HG03439 (cell line): Measurements from ENCODE around the gene ZNF674.
"Not testable (repeated sequence)": the region's sequence is repeated elsewhere in the genome, so short reads cannot be mapped to it uniquely, and the experiment has no call there.

Source experiments
- ATAC-seq: cut with Tn5 transposase; IDR thresholded peaks from one replicate; pipeline ENCODE4 v1.9.1; 2021; ENCODE audit warnings: mild to moderate bottlenecking, moderate library complexity; ENCODE audit not compliant: unreplicated experiment

ZNF674 gene

DNA sequence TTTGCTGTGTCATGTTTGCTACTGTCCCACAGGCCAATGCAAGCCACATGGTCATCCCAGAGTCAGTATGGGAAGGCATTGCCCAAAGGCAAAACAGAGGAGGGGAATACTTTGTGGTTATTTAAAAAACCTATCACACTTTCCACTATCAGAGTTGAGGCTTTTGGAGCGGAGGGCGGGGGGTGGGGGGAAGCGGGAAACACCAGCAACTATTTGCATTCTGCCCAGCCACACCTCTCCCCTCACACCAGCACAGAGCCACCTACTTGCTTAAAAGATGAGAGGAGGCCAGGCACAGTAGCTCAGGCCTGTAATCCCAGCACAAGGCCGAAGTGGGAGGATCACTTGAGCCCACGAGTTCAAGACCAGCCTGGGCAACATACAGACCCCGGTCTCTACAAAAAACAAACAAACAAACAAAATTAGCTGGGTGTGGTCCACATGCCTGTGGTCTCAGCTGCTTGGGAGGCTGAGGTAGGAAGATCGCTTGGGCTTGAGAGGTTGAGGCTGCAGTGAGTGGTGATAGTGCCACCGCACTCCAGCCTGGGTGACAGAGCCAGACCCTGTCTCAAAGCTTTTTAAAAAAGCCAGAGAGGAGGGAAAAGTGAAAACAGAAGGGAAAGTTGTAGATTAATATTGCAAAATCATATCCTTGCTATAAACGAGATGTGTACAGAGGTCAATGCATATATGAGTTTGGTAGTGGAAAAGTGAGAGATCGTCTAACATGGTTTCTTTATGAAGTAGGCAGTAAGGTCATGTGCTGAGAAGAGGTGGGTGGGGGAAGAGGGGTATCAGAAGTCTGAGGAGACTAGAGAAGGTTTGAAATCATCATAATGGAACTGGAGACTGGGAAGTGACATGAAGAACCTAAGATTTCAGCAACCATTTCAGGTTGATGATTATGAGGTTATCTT lies 26.5 kb upstream of the ZNF674 start:
- no peak for ATAC-seq

DNA sequence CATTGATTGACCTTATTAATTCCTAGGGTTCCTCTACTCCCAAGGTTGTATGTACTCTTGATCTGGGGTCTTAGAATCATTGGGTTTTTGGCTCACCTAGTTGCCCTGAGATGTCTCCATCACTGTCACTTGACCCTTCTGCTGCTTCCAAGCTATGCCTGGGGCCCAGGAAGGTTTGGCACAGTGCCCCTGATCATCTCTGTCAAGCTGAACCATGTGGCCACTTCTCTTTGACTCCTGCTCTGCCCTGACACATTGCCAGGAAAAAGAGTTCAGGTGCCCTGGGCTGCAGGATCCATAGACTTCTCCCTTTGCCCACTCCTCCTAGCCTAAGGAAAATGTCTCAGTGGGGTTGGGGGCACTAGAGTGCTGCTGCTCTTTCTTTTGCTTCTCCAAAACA lies 24.4 kb upstream of the ZNF674 start:
- no peak for ATAC-seq

DNA sequence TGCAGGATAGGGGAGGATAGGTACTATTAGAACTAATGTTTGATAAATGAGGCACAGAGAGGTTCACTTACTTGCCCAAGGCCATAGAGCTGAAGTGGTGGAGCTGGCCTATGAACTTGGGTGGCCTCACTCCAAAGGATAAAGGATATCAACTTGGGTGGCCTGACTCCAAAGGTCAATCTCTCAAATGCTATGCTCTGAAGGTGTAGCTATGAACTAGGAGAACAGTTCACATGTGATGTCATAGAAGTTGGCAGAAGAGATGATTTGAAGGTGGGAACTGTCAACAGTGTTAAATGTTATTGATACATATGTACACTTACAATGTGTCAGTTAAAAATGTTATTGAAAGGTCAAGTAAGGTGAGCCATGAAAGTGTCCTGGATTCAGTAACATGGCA lies 22.2 kb upstream of the ZNF674 start:
- no peak for ATAC-seq

DNA sequence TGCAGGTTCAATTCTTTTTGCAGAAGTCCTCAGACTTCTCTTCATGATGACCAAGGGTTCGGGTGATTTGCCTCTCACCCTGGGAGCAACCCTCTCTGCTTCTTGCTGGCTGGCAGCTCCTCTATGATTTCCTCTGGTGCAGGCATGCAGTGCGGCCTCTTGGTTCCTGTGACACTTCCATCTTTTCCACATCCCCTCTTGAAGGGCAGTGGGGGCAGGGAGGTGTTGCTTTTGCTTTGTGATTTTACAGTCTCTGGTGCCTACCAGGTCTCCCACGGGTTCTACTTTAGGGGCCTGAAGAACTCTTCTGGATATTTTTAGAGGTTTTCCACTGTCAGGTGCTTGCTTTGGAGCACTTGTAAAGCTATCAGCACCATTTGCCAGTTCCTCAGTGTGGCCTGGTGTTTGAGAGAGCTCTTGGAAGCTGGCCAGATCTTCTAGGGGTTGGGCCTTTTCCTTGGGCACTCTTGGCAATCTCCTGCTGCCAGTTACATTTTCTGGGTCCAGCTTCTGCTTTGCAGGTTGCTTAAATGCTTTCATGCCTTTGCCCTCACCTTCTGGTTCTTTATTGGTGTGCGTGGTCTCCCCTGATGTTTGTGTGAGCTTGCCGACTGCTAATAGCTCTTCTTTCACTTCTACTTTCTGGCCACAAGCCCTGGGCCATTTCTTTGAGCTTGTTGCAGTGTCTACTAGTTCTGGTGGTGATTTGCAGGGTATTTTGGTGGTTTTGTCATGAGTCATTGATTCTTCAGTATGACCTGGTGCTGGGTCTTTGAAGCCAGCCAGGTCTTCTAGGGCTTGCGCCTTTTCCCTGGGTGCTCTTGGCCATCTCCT lies 16.8 kb upstream of the ZNF674 start:
- ATAC-seq = peak; percentile 98

DNA sequence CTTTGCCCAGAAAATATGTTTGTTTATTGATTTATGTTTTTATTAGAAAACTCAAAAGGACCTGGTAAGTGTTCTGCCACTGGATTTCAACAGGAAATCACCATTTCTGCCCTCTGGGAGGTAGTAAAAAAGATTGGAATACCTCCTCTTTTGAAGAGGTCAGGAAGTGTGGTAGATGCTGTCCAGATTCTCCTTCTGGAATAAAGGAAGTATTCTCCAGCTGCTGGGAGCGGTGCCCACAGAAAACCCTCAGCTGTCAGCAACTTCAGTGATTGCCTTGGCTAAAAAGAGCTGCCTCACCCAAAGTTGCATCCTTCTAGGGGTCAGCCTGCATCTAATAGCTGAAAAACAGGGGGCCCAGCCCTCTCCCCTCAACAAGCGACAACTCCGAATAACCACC lies 13.8 kb upstream of the ZNF674 start:
- ATAC-seq = no peak

DNA sequence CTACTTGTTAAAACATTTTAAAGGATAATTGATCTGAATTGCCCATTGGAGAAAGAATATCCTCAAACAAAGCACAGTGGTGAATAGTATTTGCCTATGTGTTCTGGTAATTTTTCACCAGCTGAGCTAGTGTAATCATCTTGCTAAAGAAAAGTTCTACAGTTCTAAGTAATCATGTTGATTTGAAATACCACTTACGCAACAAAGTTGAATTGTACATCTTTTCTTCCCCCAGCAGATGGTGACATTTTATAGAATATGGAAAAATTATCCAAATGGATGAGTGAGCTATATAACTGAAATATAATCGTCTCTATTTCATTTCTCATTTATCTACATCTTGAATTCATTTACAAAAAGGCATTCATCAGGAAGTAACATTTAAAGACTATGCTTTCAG lies 9.7 kb upstream of the ZNF674 start:
- no peak for ATAC-seq

DNA sequence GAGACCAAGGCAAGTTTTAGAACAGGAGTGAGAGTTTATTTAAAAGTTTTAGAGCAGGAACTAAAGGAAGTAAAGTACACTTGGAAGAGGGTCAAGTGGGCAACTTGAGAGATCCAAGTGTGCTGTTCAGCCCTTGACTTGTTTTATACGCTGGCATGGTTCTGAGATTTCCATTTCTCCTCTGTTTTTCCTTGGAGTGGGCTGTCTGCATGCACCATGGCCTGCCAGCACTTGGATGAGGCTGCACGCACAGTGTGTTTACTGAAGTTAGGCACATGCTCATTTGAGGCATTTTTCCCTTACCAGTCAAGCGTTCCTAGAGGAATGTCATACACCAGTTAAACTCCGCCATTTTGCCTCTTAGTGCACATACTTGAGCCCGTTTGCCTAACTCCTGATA lies 8.7 kb upstream of the ZNF674 start:
- ATAC-seq = no peak

DNA sequence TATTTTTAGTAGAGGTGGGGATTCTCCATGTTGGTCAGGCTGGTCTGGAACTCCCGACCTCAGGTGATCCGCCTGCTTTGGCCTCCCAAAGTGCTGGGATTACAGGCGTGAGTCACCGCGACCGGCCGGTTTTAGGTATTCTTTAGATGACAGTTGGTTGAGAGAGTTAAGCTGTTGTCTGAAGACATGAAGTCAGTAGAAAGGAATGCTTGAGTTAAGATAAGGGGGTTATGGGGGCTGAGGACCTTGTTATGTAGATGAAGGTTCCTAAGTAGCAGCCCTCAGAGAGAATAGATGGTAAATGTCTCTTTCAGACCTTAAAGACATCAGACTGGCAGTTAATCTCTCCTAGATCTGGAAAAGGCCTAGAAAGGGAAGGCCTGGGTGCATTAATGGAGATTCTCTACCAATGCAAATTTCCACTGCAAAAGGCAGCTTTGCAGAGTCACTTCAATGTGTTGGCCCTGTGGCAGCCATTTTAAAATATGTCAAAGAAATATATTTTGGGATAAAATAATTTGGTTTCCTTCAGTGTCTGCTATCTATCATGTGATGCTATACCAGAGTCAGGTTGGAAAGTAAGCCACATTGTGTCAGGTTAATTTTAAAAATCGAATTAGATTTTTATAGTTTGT lies 6.4 kb upstream of the ZNF674 start:
- ATAC-seq = no peak

DNA sequence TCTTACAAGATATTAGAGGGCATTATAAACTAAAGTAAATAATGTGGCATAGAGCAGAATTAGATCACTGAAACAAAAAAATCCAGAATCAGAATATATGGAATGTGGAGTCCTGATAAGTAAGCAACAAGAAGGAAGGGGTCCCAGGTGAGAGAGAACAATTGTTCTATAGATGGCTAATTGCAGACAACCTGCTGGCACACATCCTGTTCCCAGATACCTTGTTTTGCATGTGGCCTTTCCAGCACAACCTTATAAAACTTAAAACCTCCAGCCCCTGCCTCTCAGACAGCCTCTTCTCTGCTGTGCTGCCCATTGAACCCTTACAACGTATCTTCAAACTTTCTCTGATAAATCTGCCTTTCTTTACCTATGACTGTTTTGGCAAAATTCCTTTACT lies 4.7 kb upstream of the ZNF674 start:
- no peak for ATAC-seq

DNA sequence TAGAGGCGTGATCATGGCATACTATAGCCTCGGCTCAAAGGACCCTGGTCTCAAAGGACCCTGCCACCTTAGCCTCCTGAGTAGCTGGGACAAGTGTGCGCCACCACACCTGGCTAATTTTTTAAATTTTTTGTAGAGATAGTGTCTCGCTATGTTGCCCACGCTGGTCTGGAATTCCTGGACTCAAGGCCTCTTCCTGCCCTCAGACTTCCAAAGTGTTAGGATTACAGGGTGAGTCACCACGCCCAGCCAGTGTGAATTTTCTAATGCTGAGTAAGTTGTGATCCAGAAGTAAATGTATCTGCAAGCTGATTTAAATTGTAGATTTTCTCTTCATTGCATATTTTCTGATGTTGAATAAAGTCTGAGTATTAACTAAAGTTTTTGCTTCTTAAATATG lies 2.6 kb upstream of the ZNF674 start:
- no peak for ATAC-seq

DNA sequence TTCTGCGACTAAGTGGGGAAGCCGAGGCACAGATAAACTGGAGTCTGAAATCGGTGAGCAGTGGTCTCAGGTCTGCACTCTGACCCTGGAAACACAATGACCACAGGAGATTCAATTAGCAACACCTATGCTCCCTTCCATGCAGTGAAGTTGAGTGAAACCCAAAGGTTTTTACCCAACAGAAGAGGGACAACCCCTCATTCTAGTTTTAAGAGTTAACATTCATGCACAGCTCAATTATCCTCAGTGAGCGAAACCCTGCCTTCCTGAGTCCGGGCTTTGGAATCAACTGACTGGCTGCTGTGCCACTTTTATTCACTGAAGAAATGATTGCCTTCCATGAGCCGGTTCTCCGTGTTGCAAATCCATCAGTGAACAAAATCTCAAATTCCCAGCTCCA lies 694 bp downstream of the ZNF674 start:
- ATAC-seq = not testable (repeated sequence)

DNA sequence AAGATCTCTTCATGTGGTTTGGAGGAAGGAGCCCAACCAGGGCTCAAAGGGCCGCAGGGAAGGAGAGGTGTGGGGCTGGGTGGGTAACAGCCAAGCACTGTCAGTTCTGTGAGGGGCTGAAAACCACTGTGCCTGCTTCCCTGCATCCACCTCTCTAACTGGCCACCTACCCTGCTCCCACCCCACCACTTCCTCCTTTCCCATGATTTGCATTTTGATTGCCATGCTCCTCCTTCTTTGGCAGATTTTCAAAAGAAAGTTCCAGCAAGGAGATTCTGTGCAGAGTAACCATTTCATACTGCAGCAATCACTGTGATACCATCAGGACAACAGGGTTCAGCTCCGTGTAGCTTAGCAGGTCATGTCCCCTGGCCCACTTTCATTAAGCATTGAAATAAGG lies 1.8 kb downstream of the ZNF674 start:
- ATAC-seq = no peak

DNA sequence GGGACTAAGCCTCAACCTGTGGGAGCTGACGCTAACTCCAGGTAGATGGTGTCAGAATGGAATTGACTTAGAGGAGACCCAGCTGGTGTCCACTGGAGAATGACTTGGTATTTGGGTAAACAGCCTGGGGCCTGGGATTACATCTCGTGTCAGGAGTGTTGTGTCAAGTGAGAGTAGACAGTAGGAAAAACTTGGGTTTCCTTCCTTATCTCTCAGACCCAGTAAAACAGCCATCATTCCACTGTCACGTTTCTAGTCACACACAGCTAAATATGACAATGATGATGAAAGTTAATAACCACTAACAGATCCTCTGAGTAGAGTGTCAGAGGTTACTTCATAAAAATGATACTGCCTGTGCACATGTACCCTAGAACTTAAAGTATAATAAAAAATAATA lies 13.8 kb downstream of the ZNF674 start:
- ATAC-seq = no peak

DNA sequence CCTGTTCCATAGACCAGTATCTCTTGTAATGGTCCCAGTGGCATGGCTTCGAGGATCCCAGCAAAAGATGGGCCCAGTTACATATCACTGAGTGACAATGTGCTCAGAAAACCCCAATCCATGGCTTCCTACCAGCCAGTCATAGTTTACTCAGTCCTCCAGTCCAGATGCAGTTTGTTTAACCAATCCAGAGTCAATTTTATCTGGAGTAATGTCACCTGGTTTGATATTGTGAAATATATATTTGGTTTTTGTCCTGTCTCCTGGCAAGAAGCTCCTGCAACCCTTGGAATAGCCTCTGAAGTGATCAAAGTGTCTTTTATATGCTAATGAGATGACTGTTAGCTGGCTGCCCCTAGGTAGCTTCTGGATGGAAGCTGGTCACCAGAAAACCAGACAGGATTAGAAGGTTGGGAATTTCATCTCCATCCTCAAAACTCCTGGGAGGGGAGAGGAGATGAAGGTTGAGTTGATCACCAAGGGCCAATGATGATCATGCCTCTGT lies 14.8 kb downstream of the ZNF674 start:
- not testable (repeated sequence) for ATAC-seq

DNA sequence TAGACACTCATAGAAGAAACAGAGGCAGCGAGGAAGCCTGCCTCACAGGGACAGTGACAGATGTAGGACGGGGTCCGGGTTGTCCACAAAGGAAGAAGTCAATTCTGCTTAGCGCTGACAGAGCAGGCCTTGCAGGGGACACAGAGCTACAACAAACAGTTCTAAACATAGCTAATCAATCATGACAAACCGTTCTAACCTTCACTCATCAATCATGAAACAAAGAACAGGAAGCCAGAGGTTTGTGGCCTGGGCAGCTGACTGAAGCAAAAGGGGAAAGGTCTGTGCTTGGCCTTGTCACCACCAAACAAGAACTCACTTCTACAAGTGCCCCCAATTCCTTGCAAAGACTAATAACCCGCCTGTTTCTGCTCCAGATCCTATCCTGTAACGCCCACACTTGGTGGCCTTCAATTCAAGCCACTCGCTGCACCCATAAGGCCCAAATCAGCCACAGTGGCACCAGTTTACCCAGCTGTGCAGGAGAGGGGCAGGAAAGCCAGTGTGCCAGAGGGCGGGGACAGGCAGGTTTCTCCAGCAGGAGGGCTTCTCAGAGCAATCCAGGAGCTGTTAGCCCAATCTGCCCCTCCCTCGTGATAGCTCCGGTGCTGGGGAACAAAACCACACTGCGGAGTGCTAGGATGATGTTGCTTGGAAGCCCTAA lies 15.3 kb downstream of the ZNF674 start:
- ATAC-seq = not testable (repeated sequence)

DNA sequence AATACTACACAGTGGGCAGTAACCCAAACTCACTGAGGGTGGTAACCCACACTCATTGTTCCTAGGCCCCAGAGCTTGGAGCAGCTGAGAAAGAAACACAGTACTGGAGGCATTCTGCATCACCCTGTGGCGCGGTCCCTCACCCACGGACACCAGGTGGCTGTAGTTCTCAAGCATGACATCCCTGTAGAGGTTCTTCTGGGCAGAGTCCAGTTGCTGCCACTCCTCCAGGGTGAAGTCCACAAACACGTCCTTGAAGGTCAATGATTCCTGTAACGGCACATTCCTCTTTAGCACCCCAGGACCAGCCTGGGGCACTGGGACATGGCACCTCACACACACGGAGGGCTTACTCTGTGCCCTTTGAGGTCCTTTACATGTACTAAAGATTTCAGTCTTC lies 16.6 kb downstream of the ZNF674 start:
- ATAC-seq = not testable (repeated sequence)

DNA sequence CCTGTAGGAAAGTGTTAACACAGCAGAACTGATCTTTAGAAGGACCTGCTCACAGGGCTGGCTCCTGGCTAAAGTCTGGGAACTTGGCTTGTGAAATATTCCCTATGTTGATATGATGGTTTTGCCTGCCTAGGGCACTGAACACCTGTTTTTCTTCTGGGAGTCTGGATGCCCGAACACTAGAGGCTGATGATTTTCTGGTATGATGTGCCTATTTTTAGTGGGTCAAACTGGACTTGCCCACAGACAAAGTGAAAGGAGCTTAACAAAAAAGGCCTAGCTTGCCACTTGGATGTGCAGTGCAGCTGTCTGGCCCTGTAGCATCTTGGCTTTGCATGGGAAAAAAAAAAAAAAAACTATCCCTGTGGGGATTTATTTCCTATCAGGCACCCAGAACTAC lies 39.1 kb downstream of the ZNF674 start:
- no peak for ATAC-seq

DNA sequence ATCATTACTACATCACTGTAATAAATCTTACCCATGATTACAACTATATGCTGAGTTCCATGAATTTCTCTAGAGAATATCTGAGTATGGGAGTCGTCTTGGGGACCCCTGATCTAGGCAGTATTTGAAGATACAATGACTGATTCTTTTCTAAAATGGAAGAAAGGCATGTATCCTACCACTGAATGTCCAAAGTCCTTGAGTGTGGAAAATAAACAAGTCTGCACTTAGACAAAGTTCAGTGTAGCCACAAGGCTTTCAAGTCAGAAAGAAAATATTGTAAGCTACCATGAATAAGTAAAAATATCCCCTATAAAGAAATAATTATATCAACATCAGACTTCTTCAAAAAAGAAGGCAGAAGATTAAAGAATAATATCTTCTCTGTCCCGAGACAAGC lies 42.4 kb downstream of the ZNF674 start:
- ATAC-seq = no peak

DNA sequence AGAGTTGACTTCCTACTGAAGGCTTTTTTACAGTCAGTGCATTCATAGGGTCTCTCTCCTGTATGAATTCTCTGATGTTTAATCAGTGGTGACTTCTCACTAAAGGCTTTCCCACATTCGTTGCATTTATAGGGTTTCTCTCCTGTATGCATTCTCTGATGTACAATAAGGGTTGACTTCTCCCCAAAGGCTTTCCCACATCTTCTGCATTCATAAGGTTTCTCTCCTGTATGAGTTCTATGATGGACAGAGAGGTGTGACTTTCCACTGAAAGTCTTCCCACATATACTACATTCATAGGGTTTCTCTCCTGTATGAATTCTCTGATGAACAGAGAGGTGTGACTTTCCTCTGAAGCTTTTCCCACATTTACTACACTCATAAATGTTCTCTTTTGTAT lies 45.2 kb downstream of the ZNF674 start:
- ATAC-seq = no peak

DNA sequence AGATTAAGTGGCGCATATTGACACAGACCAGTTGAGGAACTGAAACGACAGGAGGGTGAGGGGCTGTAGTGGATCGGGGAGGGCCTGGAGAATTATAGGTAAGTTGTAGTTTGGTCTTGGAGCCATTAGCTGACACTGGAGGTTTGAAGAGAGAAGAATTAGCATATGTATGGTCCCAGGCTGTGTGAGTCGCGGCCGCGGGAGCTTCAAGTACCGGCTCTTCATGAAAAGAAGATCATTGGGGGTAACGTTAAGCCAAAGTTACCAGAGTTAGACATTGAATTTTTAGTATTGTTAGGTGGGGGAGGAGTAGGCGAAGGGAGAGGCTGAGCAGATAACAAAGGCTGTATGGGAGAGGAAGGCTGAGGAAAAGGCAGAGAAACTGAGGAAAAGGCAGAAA lies 56.5 kb downstream of the ZNF674 start:
- ATAC-seq = no peak

DNA sequence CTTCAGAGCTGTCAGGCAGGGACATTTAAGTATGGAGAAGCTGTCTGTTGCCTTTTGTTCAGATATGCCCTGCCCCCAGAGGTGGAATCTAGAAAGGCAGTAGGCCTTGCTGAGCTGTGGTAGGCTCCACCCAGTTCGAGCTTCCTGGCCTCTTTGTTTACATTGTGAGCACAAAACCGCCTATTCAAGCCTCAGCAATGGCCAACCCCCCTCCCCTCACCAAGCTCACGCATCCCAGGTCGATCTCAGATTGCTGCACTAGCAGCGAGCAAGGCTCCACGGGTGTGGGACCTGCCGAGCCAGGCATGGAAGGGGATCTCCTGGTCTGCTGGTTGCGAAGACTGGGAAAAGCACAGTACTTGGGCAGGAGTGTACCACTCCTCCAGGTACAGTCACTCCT lies 59.3 kb downstream of the ZNF674 start:
- no peak for ATAC-seq
